Mesenchymal stem cell (in vitro differentiated cells and primary cell): ENCODE data around the gene P2RY2.

Experiments
- DNase-seq: peaks from one replicate; pipeline ENCODE4 v3.0.0-alpha.2; 2013
- H2AFZ ChIP-seq: one replicate; pipeline ENCODE4 v1.6.1; 2013; ENCODE audit warnings: low read depth, mild to moderate bottlenecking, control low read depth, inconsistent platforms, low read length, moderate library complexity
- H2AK5ac ChIP-seq: 2 replicates; pipeline ENCODE4 v1.6.1; 2013; ENCODE audit warnings: low read length, moderate library complexity, mild to moderate bottlenecking, inconsistent platforms; ENCODE audit not compliant: severe bottlenecking
- H2BK120ac ChIP-seq: one replicate; pipeline ENCODE4 v1.6.1; 2013; ENCODE audit warnings: low read depth, mild to moderate bottlenecking, inconsistent platforms, low read length, moderate library complexity
- H2BK12ac ChIP-seq, 2 experiments: one replicate each; pipeline ENCODE4 v1.6.1; 2013; ENCODE audit warnings: inconsistent platforms in 2 of 2, low read length in 2 of 2, mild to moderate bottlenecking in 2 of 2, moderate library complexity in 2 of 2, control low read depth in 1 of 2
- H2BK15ac ChIP-seq: one replicate; pipeline ENCODE4 v1.6.1; 2013; ENCODE audit warnings: mild to moderate bottlenecking, low read depth, inconsistent platforms; ENCODE audit not compliant: poor library complexity, severe bottlenecking
- H2BK5ac ChIP-seq: 2 replicates; pipeline ENCODE4 v1.6.1; 2013; ENCODE audit warnings: low read depth, mild to moderate bottlenecking, low read length, control low read depth, inconsistent platforms; ENCODE audit not compliant: poor library complexity, severe bottlenecking
- H3K14ac ChIP-seq, 2 experiments: one replicate each; pipeline ENCODE4 v1.6.1; 2013; ENCODE audit warnings: inconsistent platforms in 2 of 2, low read length in 2 of 2, control low read depth in 1 of 2, mild to moderate bottlenecking in 1 of 2, moderate library complexity in 1 of 2
- H3K18ac ChIP-seq, 2 experiments: one replicate each; pipeline ENCODE4 v1.6.1; 2013; ENCODE audit warnings: inconsistent platforms in 2 of 2, low read length in 2 of 2, control low read depth in 1 of 2, low read depth in 1 of 2, mild to moderate bottlenecking in 1 of 2
- H3K23ac ChIP-seq, 2 experiments: one replicate each; pipeline ENCODE4 v1.6.1; 2013; ENCODE audit warnings: inconsistent platforms in 2 of 2, low read length in 2 of 2, mild to moderate bottlenecking in 2 of 2, moderate library complexity in 2 of 2, control low read depth in 1 of 2
- H3K27ac ChIP-seq: 2 replicates; pipeline ENCODE4 v1.5.1; 2013; ENCODE audit warnings: mild to moderate bottlenecking, moderate library complexity, low read length, control low read depth, inconsistent platforms; ENCODE audit not compliant: poor library complexity, severe bottlenecking
- H3K27me3 ChIP-seq, 2 experiments: 2 replicates each; pipeline versions ENCODE4 v1.6.1 to v1.7.0; 2013; ENCODE audit warnings: low read length in 2 of 2, mild to moderate bottlenecking in 2 of 2, moderate library complexity in 2 of 2, control low read depth in 1 of 2, inconsistent platforms in 1 of 2; ENCODE audit not compliant: control insufficient read depth in 1 of 2, insufficient read depth in 1 of 2
- H3K36me3 ChIP-seq, 2 experiments: 2 replicates each; pipeline versions ENCODE4 v1.6.1 to v1.7.0; 2013; ENCODE audit warnings: low read length in 2 of 2, control low read depth in 1 of 2, inconsistent platforms in 1 of 2, low read depth in 1 of 2, mild to moderate bottlenecking in 1 of 2; ENCODE audit not compliant: insufficient read depth in 2 of 2, control insufficient read depth in 1 of 2
- H3K4ac ChIP-seq, 2 experiments: one replicate each; pipeline ENCODE4 v1.6.1; 2013; ENCODE audit warnings: inconsistent platforms in 2 of 2, low read length in 2 of 2, mild to moderate bottlenecking in 2 of 2, moderate library complexity in 2 of 2, control low read depth in 1 of 2, low read depth in 1 of 2
- H3K4me1 ChIP-seq: 2 replicates; pipeline ENCODE4 v1.6.1; 2013; ENCODE audit warnings: low read depth, low read length, control low read depth; ENCODE audit not compliant: control insufficient read depth, insufficient read depth
- H3K4me2 ChIP-seq: 2 replicates; pipeline ENCODE4 v1.6.1; 2013; ENCODE audit warnings: low read length, mild to moderate bottlenecking, inconsistent platforms; ENCODE audit not compliant: poor library complexity, severe bottlenecking
- H3K4me3 ChIP-seq, 2 experiments: 2 replicates each; pipeline versions ENCODE4 v1.5.1 to v1.7.0; 2013; ENCODE audit warnings: low read length in 2 of 2, mild to moderate bottlenecking in 2 of 2, control low read depth in 1 of 2, low read depth in 1 of 2; ENCODE audit not compliant: insufficient read depth in 1 of 2
- H3K79me1 ChIP-seq: replicated peaks from 2 replicates; pipeline ENCODE4 v1.6.1; 2013; ENCODE audit warnings: mild to moderate bottlenecking, control low read depth, low read length, inconsistent platforms; ENCODE audit not compliant: poor library complexity, severe bottlenecking
- H3K9ac ChIP-seq: 2 replicates; pipeline ENCODE4 v1.7.0; 2013; ENCODE audit warnings: mild to moderate bottlenecking, low read length, moderate library complexity
- H3K9me3 ChIP-seq: 2 replicates; pipeline ENCODE4 v1.7.0; 2013; ENCODE audit warnings: mild to moderate bottlenecking, low read length; ENCODE audit not compliant: control insufficient read depth
- H4K8ac ChIP-seq: one replicate; pipeline ENCODE4 v1.6.1; 2013; ENCODE audit warnings: inconsistent platforms, mild to moderate bottlenecking, low read length, moderate library complexity
- H4K91ac ChIP-seq: one replicate; pipeline ENCODE4 v1.6.1; 2013; ENCODE audit warnings: mild to moderate bottlenecking, low read length, inconsistent platforms
- WGBS: methylation state at CpG from one replicate; pipeline ENCODE4 v1.1.7; 2013; ENCODE audit warnings: mixed read lengths; 5-methylcytosine and 5-hydroxymethylcytosine counted together

Gene P2RY2

GRCh38 chr11:73217131-73217809 lies 811 bp upstream of the P2RY2 start:
- Histone ChIP-seq H3K4me1 (peaks cover 19% of the 10 kb centered on the region), H3K27me3 (peaks cover 17 to 43% of the 10 kb centered on the region in 2 experiments), H3K9ac (no peak overlapping the region), H3K4ac (no peak overlapping the region), H2BK15ac (no peak overlapping the region), H2BK120ac (no peak overlapping the region), H3K23ac (no peak overlapping the region), H4K8ac (no peak overlapping the region), H3K9me3 (no peaks in the 10 kb centered on the region), H4K91ac (no peak overlapping the region), H3K4me3 (no peak overlapping the region), H3K4me2 (no peak overlapping the region), H3K36me3 (no peaks in the 10 kb centered on the region), H2AK5ac (no peak overlapping the region), H3K18ac (no peak overlapping the region), H2AFZ (no peak overlapping the region), H2BK12ac (no peak overlapping the region), H3K79me1 (no peaks in the 10 kb centered on the region), H2BK5ac (no peak overlapping the region), H3K14ac (no peak overlapping the region), H3K27ac (no peak overlapping the region)
- WGBS = 89% methylated on average over 15 of the region's 15 CpGs
- DNase-seq = no peak

GRCh38 chr11:73217810-73218105 lies 323 bp upstream of the P2RY2 start:
- H3K4me3 ChIP-seq = peak overlapping the region; percentile 50 to 75
- no peak overlapping the region for H2BK12ac ChIP-seq
- no peak overlapping the region for H3K4ac ChIP-seq
- 29% methylated on average over 14 of the region's 14 CpGs for WGBS
- no peak overlapping the region for H2BK120ac ChIP-seq
- H2BK5ac ChIP-seq = no peak overlapping the region
- H3K27ac ChIP-seq = no peak overlapping the region
- H3K14ac ChIP-seq = no peak overlapping the region
- H3K4me1 ChIP-seq = peaks cover 19% of the 10 kb centered on the region
- no peak overlapping the region for H2BK15ac ChIP-seq
- peak overlapping the region; percentile 89 for H3K4me2 ChIP-seq
- H3K27me3 ChIP-seq = peaks cover 17 to 48% of the 10 kb centered on the region in 2 experiments
- H2AK5ac ChIP-seq = no peak overlapping the region
- H4K8ac ChIP-seq = no peak overlapping the region
- peak overlapping the region; percentile 74 for H2AFZ ChIP-seq
- peak overlapping the region; percentile 18 for H3K9ac ChIP-seq
- no peaks in the 10 kb centered on the region for H3K36me3 ChIP-seq
- H4K91ac ChIP-seq = peak overlapping the region; percentile 14
- no peaks in the 10 kb centered on the region for H3K79me1 ChIP-seq
- no peaks in the 10 kb centered on the region for H3K9me3 ChIP-seq
- peak overlapping the region in 1 of 2 experiments; percentile 16 for H3K23ac ChIP-seq
- H3K18ac ChIP-seq = no peak overlapping the region
- DNase-seq = no peak

GRCh38 chr11:73218830-73219215 lies 742 bp downstream of the P2RY2 start:
- Histone ChIP-seq H2BK15ac (no peak overlapping the region), H2BK120ac (no peak overlapping the region), H3K4me3 (peak overlapping the region; percentile 50 to 75), H3K9ac (peak overlapping the region; percentile 18), H3K23ac (peak overlapping the region in 1 of 2 experiments; percentile 16), H3K18ac (no peak overlapping the region), H3K9me3 (no peaks in the 10 kb centered on the region), H3K4me2 (peak overlapping the region; percentile 89), H2BK5ac (no peak overlapping the region), H4K91ac (no peak overlapping the region), H3K4me1 (peaks cover 12% of the 10 kb centered on the region), H3K27me3 (peaks cover 17 to 53% of the 10 kb centered on the region in 2 experiments), H3K36me3 (no peaks in the 10 kb centered on the region), H3K4ac (no peak overlapping the region), H3K27ac (no peak overlapping the region), H3K14ac (no peak overlapping the region), H2AFZ (no peak overlapping the region), H4K8ac (no peak overlapping the region), H3K79me1 (no peaks in the 10 kb centered on the region), H2AK5ac (no peak overlapping the region), H2BK12ac (no peak overlapping the region)
- 75% methylated on average over 7 of the region's 9 CpGs for WGBS
- DNase-seq = no peak

GRCh38 chr11:73219396-73220285 lies 1.6 kb downstream of the P2RY2 start:
- H2AFZ ChIP-seq = no peak overlapping the region
- WGBS = 91% methylated on average over 6 of the region's 6 CpGs
- no peak for DNase-seq

More at GRCh38 chr11:73219396-73220285, 1.6 kb downstream of the P2RY2 start:
- Histone ChIP-seq H2BK15ac (no peak overlapping the region), H3K4ac (no peak overlapping the region), H3K36me3 (no peaks in the 10 kb centered on the region), H2BK12ac (no peak overlapping the region), H3K14ac (no peak overlapping the region), H3K4me2 (no peak overlapping the region), H3K9me3 (no peaks in the 10 kb centered on the region), H4K91ac (no peak overlapping the region), H3K4me1 (peaks cover 12% of the 10 kb centered on the region), H4K8ac (no peak overlapping the region), H2AK5ac (no peak overlapping the region), H3K18ac (no peak overlapping the region), H2BK120ac (no peak overlapping the region), H3K79me1 (no peaks in the 10 kb centered on the region), H3K23ac (no peak overlapping the region), H3K4me3 (no peak overlapping the region), H3K27me3 (peaks cover 17 to 62% of the 10 kb centered on the region in 2 experiments), H2BK5ac (no peak overlapping the region), H3K27ac (no peak overlapping the region), H3K9ac (no peak overlapping the region)
